GM18520 (cell line): Measurements from ENCODE around the gene CAMK1G.
A peak's percentile ranks its signal among the peaks of the same experiment; 100 is the strongest.

Experiments
- ATAC-seq: cut with Tn5 transposase; IDR thresholded peaks from one replicate; pipeline ENCODE4 v1.9.1; 2021; ENCODE audit not compliant: unreplicated experiment

CAMK1G gene

DNA sequence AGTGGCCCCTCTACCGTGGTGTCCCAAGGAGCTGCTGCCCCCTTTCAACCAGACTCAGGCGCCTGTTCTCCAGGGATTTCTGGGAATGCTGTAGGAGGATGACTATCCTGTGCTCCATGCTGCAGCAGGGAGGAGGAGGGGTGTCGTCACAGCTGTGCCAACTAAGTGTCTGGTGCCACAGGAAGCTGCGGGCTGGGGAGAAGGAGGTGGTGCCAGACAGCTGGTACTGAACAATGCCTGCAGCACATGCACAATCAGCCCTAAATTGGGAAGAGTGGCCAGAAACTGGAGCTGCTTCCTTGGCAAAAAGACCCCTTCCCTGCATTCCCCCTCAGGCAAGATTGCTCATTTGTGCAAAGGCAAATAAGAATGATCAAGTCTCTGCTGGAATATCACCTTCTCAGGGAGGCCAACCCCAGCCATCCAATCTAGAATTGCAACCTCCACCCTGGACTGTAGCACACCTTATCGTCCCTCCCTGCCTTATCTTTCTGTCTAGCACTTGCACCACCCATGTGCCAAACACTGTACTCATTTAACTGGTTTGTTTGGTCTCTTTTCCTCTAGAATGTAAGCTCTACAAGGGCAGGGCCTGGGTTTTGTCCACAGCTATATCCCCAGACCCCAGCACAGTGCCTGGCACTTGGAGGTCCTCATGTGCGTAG lies 35.4 kb downstream of the CAMK1G start:
- ATAC-seq, result no peak

DNA sequence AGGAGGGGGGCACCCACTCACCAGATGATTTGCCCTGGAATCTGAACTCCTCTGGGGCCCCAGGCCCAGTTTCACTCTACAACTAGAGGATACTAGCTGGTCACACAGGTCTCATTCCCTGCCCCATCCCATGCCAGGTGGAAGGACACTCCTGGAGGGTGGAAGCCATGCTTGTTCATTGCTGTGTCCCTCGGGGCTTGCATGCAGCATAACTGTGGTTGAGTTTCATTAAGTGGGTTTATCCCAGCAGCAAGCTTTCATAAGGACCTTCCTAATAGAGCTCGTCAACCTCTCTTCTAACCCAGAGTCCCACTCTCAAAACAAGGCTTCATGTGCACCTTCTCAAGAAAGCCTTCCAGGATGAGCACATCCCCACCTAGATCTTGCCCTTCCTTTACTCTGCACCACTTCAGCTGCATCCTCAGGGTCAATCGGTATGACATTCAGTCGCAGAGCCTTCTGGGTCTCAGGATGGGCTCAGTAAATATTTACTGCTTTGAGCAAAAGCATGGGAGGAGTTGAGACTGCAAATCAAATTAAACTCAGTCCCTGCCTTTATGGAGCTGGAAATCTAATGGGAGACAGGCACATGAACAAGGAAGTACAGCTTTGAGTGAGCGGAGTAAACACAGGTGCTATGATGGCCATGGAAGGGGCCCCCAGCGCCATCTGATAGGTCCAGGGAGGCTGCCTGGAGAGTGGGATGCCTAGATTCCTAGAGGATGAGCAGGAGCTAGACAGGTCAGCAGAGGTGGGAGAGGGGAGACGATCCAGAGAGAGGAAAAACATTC lies 36.4 kb downstream of the CAMK1G start:
- no peak for ATAC-seq

DNA sequence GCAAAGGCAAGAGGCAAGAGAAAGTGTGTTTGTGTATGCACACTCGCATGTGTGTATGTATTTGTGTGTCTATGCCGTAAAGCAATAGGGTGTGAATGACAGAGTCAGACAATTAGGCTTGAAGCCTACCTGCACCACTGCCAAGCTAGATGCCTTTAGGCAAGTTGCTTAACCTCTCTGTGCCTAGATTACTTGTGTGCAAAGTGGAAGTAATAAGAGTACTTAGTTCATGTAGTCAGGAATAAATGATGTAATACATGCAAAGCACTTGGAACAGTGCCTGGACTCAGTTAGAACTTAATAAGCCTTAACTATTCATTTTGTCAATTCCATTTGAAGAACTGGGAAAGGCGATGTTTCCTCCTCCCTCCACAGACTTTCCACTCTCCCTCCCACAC lies 37.0 kb downstream of the CAMK1G start:
- ATAC-seq, result no peak

DNA sequence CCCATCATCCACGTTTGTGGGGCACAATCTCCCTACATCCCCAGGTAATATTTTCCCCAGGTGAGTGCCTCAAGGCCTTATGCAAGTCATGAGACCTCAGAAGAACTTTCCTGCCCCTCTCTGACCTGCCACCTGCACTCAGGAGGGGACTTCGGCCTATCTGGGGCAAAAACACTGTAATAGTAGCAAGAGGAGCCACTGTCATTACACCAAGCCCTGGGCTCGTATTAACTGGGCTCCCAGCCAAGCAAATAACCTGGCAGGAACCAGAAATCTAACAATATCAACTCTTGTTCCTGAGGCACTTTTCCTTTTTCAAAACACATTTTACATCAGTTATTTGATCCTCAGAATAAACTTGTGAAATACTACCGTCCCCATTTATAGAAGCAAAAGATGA lies 37.8 kb downstream of the CAMK1G start:
- no peak for ATAC-seq

DNA sequence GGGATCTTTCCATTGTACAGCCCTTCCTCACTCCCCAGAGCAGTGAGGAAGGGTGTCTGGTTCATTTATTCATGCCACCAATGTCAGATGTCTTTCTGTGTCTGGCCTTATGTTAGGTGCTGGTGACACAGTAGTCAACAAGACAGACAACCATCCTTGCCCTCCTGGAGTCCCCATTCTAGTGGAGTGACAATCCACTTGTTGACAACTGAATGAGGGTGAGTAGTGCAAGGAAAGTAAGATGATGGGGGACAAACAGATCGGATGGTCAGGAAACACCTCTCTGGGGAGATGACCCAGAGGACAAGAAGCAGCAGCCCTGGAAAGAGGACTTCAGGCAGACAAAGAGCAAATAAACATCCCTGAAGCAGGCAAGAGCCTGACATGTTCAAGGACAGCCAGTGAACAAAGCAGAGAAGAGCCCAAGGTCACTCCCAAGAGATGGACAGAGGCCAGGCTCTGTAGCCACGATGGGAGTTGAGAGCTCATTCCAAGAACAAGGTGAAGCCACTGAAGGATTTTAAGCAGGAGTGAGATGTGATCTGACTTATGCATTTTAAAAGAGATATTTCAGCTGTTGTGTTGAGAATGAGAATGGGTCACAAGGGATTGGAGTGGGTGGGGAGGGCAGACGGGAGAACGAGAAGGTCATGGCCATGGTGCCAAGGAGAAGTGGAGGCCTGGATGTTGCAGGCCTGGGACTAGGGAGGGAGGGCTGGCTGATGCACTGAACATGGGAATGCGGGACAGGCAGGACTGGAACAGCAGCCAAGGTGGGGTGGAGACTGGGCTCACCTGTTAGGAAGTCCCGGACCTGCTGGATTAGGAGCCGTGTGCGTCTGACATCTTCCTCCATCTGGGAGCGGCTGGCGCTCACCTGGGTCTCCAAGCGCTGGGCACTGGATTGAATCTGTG lies 38.5 kb downstream of the CAMK1G start:
- ATAC-seq, result no peak

DNA sequence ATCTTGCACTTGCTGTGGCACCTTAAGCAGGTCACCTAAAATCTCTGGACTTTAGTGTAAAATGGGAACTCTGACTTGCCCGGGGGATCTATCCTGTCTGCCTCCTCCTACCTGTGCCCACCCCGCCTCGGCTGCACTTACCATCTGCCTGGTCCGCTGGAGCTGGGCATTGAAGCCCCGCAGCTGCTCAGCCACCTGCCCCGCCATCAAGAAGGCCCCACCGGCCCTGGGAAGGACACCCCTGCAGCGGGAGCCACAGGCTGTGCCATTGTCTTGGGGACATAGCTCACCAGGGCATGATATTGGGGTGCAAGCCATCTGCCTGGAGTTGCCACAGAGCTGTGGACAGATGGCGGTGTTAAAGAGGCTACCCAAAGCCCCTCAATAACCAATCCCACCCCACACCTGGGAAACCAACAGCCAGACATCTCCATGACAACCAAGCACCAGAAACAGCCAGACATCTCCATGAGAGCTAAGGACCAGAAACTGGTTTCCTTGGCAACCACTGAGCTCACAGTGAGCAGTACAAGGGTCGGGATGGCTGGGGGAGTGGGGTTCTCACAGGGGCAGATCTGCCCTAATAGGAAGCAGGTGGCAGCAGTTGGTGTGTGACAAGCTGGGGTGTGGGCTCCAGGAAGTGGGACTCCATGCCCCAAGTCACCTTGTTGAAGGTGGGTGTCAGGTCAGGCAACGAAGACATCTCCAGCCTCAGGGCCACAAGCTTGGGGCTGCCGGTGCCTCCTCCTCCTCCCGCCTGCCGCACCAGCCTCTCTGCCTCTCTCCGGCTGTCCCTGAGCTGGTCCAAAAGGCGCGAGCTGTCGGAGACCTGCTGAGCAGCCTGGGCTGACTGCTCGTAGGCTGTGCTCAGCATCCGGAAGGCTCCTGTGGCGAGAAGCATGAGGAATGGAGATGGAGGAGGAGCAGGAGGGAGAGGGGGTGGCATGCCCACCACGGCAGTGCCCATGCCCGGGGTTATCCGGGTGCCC lies 39.6 kb downstream of the CAMK1G start:
- no peak for ATAC-seq

DNA sequence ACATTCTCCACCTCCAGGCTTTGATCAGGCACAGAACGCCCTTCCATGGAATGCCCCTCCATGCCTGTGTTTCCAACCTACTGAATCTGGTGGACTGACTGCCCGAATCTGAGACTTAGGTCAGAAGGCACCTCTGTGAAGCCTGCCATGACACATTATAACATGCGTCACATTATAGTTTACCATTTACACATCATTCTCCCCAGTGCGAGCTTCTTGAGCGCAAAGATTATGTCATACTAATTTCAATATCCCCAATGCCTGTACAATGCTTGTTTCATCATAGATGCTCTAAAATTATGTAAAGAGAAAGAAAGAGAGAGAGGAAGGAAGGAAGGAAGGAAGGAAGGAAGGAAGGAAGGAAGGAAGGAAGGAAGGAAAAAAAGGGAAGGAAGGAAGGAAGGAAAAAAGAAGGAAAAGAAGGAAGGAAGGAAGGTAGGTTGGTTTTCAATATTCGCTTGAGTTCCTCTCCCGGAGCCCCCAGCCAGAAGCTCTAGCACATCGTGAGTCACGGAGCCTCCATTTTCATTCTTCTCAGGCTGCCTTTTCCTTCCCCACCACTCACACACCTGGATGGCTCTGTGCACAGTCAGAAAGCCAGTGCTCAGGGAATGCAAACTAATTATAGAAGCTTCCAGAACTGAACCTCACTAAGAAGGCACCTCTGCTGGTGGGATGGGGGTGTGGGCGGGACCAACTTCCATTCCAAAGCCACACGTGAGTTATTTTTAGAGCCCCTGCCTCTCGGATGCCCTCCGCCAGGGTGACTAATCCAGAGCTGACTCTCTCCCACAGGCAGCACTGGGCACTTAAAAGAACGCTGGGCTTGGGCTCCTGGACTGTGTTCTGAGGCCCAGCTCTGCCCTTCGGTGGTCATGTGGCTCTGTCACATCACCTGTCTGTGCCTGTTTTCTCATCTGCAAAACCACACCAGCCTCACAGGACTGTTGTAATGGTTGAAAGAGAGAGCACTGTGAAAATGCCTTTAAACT lies 41.3 kb downstream of the CAMK1G start:
- ATAC-seq, result no peak

DNA sequence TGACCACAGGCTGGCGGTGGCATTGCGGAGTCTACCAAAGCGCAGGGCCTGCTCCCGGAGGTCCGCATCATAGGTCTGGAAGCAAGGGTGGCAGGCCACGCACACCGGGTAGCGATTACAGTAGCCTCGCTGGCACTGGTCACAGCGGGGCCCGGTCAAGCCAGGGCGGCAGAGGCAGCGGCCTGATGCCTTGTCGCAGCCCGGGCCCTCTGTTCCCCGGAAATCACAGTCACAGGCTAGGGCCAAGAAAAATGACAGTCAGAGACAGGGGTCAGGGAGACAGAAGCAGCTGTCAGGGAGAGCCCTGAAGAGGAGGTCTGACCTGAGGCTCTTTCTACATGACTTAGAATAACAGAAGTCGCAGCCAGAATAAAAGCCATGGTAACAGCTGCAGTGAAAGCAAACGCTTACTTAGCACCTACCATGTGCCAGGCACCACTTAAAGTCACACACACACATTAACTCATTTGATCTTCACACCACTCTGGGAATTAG lies 42.3 kb downstream of the CAMK1G start:
- no peak for ATAC-seq

DNA sequence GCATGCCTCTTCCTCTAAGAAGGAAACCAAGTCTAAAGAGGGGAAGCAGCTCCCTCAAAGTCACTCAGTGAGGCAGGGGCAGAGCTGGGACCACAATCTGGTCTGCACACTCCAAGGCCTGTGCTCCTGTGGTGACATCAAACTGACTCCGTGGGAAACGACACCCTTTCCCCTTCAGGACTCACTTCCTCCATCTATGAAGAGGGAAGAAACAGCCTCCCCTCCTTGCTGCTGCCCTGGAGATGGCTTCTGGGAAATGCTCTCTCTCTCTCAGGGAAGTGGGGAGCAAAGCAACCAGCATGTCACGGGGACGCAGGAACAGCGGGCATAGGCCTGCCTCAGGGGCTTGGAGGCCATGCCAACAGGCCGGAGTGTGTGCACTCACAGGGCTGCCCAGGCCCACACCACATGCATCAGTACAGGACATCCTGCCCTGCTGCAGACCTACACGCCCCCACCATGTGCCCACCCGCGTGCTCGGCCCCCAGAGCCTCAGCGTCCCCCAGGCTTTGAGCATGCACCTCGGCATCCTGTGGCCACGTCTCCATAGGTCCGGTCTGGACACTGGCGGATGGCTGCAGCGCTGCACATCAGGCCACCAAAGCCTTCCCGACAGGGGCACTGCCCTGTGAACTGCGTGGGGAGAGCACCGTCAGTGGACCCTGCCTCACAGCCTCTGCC lies 43.0 kb downstream of the CAMK1G start:
- ATAC-seq, result no peak

DNA sequence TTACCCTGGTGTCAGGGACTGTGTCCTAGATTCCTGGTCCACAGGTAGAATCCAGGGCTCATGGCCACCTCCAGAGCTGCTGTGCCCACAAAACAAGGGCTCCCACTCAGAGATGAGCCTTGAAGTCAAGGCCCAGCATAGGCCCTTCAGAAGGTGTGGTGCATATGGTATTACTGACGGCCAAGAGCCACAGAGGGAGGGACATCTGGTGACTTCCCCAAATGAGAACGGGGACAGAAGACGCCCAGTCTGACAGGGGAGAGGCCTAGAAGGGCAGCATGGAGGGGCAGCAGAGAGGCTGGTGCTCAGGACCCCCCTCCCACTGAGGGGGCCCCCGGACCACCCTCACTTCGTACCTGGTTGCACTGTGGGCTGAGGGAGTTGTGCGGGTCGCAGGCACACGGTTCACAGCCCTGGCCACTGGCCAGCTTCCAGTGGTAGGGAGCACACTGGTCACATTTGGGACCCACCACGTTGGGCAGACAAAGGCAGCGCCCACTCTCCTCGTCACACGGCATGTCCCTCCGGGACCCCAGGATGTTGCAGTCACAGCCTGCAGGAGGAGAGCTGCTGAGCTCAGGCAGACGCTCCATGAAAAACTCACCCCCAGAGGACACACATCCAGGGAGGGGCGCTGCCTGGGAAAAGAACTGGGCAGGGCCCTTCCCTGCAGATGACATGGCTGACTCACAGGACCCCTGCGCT lies 43.7 kb downstream of the CAMK1G start:
- no peak for ATAC-seq

DNA sequence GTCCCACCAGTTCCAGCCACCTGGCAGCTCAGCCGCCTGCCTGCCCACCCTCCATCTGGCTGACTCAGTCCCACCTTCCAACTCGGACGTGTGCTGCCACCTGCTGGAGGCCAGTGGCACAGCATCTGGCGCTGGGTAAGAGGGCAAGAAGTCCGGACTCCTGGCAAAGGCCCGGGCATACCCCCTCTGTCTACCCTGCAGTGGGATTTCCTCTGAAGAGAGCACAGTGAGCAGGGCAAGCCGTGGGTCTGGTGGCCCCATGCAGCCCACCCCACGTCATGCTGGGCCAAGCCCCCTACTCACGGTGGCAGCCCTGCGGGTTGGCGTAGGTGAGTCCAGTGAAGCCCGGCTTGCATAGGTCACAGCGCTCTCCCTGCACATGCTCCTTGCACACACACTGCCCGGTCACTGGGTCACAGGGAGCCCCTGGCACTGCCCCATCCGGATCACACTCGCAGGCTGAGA lies 44.2 kb downstream of the CAMK1G start:
- ATAC-seq, result peak; percentile 63

DNA sequence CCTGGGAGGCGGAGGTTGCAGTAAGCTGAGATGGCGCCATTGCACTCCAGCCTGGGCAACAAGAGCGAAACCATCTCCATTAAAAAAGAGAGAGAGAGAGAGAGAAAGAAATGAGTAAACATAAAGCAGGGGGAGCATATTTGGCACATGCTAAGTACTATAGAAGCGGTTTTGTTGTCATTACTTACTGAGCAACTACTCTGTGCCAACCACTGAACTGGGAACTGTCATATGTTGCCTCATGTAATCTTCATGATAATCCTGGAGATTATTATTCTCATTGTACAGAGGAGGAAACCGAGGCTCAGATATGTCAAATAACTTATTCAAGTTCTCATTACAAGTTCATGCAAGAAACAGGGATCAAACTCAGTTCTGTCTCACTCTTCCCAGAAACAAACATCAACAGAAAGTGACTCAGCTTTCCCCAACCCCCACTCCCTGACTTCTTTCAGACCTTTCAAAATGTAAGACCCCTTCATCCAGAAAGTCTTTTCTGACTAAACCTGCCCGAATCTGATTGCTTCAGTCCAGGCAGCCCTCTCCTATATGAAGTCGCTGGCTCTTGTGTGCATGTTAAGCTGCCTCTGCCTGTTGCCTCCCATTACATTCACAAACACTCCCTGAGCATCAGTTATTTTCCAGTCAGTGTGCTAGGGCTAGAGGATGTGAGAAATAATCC lies 45.2 kb downstream of the CAMK1G start:
- ATAC-seq, result no peak

DNA sequence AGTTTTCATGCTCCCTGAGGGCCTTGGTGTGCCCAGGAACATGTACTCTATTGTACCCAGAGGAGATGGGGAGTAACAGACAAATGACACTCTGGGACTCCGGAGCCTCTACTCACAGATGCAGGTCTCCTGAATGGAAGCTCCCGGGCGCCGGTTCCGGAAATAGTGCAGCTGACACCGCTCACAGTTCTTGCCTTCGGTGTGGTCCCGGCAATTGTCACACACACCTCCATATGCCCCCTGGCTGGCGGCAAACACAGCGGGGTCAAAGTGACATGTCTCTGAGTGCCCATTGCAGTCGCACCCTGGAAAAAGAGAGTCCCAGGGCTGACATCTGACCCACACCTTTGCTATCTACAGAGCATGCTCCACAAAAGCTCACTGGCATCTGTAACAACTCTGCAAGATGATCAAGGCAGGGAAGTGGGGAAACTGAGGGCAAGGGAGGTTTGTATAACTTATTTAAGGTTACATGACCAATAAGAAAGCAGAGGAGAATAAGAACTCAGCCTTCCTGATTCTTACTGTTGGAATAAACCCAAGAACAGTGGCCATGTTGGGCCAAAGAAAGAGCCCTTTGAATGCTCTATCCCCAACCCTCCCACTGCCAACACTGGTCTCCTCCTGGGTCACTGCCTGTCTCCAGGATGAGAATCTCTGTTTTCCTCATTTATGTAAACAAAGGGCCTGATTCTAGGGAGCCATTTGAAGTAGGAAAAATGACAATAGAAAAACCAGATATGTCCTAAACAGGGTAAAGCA lies 46.3 kb downstream of the CAMK1G start:
- no peak for ATAC-seq

DNA sequence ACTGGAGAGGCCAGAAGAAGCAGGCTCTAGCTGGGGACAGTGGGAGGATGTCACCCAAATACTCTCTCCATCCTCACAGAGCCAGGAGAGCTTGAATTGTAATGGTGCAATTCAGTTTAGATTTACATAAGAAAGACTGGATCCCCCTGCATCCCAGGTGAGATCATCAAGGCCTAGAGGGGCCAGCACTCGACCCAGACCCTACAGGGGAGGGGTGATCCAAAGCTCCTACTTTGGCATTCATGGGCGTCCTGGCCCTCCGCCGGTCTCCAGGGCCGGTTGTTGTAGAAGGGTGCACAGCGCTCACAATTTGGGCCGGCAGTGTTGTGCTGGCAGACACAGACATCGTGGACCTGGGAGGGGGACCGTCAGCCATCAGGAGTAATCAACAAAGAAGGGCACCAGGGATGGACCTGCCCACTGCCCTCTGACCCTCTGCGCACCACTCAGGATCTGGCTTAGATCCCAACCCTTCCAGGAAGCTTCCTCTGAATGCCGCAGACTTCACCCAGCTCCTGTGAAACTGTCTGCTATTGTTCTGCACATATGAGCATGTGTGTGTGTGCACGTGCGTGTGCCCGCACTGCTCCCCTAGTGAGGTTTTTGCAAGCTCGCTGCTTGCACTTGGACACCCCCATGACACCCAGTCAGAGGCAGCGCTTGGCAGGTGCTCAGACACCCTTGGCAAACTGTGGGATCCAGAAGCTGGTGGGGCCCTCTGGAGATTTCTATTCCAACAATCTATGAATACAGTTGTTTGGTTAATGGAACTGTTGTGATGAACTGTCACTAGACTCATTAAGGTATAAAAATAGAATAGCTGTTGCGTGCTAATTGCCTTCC lies 47.1 kb downstream of the CAMK1G start:
- ATAC-seq, result no peak

DNA sequence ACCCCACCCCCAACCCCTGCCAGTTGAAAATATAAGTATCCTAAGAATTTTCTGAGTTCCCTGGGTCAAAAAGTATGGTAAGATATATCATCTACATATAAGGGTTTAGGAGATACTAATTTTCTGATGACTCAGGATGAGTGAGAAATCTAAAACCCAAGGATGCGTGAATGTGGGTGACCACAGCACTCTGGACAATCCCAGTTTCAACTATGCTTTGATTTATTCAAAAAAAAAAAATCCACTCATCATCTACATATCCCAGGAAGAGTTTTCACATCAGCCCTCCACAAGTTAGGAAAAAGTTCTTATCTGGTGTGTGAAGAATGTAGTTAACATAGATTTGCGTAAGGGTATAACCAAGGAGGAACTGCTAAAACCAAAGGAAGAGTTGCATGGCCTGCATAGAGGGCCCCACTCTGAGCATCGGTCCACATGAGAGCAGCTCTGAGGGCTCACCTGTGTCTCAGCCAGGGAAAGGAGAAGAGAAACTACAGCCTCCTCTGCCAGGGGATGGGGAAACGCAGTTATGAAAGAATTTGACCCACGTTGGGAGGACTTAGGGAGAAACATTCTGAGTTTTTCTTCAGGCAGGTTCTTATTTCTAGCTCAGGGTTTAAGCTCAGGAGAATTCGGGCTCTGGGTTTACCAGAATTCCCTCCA lies 50.0 kb downstream of the CAMK1G start:
- ATAC-seq, result no peak
